Measurements from ENCODE around the gene PER1.

Gene PER1

DNA sequence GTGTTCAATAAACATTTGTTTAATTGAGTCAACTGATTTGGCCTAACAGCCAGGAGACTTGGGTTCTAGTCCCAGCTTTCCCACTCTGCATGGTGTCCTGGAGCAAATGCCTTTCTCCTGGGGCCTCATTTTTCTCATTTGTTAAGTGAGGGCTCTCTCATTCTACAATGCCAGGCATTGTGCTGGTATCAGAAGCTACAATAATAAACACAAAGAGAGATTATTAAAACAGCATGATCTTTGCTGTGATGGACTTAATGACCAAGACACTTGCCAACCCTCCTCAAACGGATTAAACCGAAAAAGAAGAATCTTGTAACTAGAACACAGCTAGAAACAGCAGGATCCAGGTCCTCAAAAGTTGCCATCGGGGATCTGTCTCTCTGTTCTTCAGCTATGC is 15.3 kb upstream of the PER1 start:
- Mint-ChIP-seq H3K4me3 (no peak overlapping the region), H3K27me3 (ENCODE audit: low read depth) (no peaks in the 10 kb centered on the region), H3K4me1 (peaks cover 20% of the 10 kb centered on the region), H3K27ac (no peak overlapping the region), H3K36me3 (ENCODE audit: low read depth) (no peaks in the 10 kb centered on the region), H3K9me3 (no peaks in the 10 kb centered on the region)
- TF ChIP-seq, protein P1, sequence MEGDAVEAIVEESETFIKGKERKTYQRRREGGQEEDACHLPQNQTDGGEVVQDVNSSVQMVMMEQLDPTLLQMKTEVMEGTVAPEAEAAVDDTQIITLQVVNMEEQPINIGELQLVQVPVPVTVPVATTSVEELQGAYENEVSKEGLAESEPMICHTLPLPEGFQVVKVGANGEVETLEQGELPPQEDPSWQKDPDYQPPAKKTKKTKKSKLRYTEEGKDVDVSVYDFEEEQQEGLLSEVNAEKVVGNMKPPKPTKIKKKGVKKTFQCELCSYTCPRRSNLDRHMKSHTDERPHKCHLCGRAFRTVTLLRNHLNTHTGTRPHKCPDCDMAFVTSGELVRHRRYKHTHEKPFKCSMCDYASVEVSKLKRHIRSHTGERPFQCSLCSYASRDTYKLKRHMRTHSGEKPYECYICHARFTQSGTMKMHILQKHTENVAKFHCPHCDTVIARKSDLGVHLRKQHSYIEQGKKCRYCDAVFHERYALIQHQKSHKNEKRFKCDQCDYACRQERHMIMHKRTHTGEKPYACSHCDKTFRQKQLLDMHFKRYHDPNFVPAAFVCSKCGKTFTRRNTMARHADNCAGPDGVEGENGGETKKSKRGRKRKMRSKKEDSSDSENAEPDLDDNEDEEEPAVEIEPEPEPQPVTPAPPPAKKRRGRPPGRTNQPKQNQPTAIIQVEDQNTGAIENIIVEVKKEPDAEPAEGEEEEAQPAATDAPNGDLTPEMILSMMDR (IDR thresholded peaks at IDR 0.05; ENCODE audit: unreplicated experiment in 3 of 3) = no peak

DNA sequence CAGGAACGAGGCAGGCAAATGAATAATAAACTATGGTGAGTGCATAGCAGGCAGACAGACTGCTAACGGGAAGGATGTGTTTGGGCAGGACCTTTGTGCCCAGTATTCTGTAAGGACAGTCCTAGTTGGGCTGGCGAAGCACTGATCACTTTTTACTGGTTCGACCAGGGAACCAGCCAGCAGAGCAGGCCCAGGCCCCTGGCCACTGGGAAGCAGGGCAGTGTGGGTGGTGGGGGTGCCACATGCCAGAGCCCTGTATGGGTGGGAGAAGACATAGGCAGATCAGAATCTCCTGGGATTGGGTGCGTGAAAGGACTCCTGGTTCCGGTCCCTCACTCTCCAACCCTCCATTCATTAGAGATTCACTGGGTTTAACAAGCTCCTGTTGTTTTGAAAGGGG is 14.5 kb upstream of the PER1 start:
- peaks cover 21% of the 10 kb centered on the region for H3K4me1 Mint-ChIP-seq
- no peak overlapping the region for H3K4me3 Mint-ChIP-seq
- H3K27ac Mint-ChIP-seq = peak overlapping the region in 1 of 3 experiments; percentile 12
- H3K27me3 Mint-ChIP-seq (ENCODE audit: low read depth) = no peaks in the 10 kb centered on the region
- H3K9me3 Mint-ChIP-seq = no peaks in the 10 kb centered on the region
- no peaks in the 10 kb centered on the region for H3K36me3 Mint-ChIP-seq (ENCODE audit: low read depth)
- TF ChIP-seq, protein P1 (IDR thresholded peaks at IDR 0.05; ENCODE audit: unreplicated experiment in 3 of 3) = no peak

DNA sequence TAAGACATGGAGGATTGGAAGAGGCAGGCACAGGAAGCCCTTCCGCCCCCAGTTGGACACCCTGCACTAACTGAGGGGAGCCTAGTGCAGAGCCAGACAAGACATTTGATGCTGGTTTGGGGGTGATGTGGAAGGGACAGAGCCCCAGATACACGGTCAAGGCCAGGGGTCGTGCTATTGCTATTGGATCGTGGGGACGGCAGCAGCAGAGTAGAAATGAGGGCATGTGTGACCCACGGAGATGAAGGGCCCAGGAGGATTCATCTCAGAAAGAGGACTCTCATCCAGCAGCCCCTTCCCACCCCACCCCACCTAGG is 12.6 kb upstream of the PER1 start:
- no peaks in the 10 kb centered on the region for H3K9me3 Mint-ChIP-seq
- peak overlapping the region; percentile 90 to 97 (median 96) for H3K4me3 Mint-ChIP-seq
- peaks cover 11% of the 10 kb centered on the region for H3K36me3 Mint-ChIP-seq (ENCODE audit: low read depth)
- H3K4me1 Mint-ChIP-seq = peaks cover 39% of the 10 kb centered on the region
- TF ChIP-seq, protein P1 (IDR thresholded peaks at IDR 0.05; ENCODE audit: unreplicated experiment in 3 of 3) = no peak
- no peaks in the 10 kb centered on the region for H3K27me3 Mint-ChIP-seq (ENCODE audit: low read depth)
- H3K27ac Mint-ChIP-seq = peak overlapping the region; percentile 92 to 99 (median 95)

DNA sequence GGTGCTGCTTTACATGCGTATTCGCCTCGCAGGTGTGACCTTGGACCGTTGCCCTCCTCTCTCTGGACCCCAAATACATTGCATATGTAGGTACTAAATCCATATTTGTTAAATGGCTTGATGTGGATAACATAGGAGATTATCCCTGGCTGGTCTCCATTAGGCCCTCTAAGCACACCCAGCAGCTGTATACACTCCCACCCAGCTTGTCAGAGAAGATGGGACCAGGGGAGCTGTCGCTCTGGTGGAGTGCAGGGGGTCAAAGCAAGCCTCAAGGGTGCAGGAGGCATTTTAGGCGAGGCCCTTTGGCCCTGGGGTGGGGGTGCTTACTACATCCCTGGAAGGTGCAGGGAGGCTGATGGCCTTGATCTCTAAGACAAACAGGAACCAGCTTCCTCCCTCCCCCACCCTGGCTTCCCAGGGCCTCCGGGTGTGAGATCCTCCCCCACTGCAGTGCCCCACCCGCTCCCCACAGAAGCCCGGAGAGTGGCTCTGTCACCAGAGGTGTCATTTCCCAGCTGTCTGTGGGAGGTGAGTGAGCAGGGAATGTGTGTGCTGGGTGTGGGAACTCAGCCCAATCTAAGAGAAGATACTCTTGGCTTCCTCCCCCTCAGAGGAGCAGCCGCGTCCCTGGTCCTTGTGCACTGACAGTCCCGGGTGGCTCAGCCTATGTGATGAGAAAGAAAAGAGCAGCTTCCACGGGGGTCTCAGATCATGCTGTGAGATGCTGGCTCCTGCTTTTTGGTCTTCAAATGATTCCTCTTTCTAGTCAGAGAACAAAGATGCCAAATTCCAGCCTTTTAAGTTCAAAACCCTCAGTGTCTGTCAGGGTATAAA is 12.0 kb upstream of the PER1 start:
- Mint-ChIP-seq H3K36me3 (ENCODE audit: low read depth) (peaks cover 15% of the 10 kb centered on the region), H3K27ac (peak overlapping the region; percentile 92 to 99 (median 95)), H3K4me3 (peak overlapping the region; percentile 90 to 97 (median 96)), H3K27me3 (ENCODE audit: low read depth) (no peaks in the 10 kb centered on the region), H3K4me1 (peaks cover 40% of the 10 kb centered on the region), H3K9me3 (no peaks in the 10 kb centered on the region)
- TF ChIP-seq, protein P1 (IDR thresholded peaks at IDR 0.05; ENCODE audit: unreplicated experiment in 3 of 3) = no peak

DNA sequence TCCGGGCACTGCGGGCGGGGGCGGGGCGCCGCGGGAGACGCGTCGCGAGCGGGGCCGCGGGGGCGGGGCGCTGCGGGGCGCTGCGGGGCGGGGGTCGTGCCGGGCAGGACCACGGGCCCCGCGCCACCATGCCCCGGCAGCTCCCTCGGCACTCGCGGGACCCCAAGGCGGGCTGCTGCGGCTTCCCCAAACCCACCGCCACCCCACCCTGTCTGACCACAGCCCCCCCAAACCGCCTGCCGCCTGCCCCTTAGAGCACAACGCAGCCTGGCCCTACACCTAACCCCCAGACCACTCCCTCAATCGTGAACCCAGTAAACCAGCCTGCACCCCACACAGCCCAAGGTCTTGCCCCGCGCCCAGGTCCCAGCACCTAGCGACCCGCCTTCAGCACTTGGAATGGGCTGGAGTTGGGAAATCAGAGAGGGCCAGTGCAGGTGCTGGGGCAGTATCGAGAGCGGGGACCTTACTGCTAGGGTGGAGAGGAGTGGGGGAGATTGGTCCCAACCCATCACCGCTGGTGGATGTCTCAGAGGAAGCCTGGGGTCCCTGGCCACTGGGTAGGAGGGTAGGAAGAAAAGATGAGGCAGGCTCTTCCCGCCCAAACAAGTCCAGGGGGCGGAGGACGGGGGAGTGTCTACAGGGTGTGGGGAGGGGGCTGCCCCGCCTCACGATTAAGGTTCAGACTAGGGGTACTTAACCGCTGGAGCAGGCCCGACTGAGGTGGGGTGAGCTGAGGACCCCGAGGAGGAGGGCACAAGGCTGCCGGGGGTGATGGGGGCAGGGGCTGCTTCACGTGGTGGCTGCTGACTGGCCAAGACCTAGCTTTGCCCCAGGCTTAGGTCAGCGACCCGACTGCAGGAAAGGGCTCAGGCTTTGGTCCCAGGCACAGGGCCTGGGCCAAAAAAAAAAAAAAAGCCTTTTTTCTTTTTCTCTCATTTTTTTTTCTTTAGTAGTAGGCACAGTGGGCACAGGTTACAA is 11.1 kb upstream of the PER1 start:
- Mint-ChIP-seq H3K9me3 (no peaks in the 10 kb centered on the region), H3K4me1 (peaks cover 47% of the 10 kb centered on the region), H3K36me3 (ENCODE audit: low read depth) (peaks cover 21% of the 10 kb centered on the region), H3K27ac (peak overlapping the region; percentile 92 to 99 (median 95)), H3K27me3 (ENCODE audit: low read depth) (no peaks in the 10 kb centered on the region), H3K4me3 (peak overlapping the region; percentile 90 to 97 (median 96))
- TF ChIP-seq, protein P1 (IDR thresholded peaks at IDR 0.05; ENCODE audit: unreplicated experiment in 3 of 3) = no peak

Measured in nephron (organoid).